Measurements from ENCODE around the gene FOXN3.
"Not testable (repeated sequence)": the region's sequence is repeated elsewhere in the genome, so short reads cannot be mapped to it uniquely, and the experiment has no call there.

The FOXN3 gene

DNA sequence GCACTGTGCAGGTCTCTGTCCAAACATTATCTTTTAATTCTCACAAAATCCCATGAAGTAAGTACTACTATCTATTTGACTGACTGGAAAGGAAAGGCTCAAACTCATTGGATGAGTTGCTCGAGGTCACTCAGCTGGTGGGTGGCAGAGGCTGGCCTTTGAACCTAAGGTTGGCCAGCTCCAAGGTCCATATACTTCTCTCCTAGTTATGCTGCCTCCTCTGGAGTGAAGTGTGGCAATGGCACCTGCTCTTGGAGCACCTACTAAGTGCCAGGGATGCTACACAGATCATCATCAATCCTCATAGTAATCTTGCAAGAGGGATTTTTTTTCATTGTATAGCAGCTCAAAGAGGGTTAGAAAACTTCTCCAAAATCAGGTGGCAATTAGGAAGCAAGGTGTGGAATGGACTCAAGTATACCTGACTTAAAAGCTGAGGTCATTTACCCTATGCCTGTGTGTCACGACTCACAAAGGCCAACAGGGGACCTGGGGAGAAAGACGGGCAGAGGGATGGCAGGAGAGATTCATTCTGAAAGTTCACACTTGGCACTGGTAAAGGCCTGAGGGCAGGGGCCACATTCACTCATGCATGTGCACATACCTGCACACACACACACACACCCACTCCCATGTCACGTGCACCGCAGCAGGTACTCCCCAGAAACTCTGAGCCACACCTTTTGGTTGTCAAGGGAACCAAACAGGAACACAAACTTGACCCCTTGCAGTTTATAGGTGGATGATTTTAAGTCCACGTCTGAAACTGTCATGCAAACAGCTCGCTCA lies 146.4 kb downstream of the FOXN3 start:
- DNase-seq (ENCODE audit: low spot score) = no peak

DNA sequence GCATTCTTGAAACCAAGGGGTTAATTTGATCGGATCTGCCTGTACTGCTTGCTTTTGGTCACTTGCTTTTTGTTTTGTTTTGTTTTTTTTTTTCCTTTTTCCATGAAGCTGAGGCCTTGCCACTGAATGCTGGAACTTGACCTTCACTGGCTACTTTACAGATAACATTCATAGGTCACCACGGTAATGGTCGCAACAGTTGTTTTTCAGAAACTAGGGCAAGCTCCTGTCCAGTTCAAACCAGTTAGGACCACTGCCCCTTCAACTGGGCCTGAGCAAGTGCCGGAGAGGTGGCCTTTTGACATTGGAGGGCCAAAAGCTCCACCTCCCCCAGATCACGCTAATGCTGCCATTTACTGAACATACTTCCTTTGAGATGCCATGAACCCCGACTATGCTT lies 147.6 kb downstream of the FOXN3 start:
- no peak for DNase-seq (ENCODE audit: low spot score)

DNA sequence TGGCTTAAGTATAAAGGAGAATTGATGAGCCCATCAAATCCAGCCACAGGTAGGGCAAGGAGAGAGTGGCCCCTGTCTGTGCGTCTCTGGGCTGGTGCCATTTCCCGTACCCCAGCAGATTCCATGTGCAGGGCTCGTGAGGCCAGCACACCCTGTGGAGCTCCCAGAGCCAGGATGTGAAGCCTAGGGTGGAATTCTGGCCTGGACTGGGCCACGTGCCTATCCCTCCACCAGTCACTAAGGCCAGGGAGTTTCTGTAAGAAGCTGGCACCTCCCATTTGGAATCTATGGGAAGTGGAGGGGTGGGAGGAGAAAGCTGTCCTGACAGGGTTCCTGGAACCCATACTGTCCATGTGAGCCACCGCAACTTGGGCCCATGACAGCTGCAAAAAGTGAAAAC lies 148.5 kb downstream of the FOXN3 start:
- DNase-seq (ENCODE audit: low spot score) = no peak

- DNase-seq (ENCODE audit: low spot score) = no peak
Measured at GRCh38 chr14:89267656-89268055, 149.4 kb downstream of the FOXN3 start.

DNA sequence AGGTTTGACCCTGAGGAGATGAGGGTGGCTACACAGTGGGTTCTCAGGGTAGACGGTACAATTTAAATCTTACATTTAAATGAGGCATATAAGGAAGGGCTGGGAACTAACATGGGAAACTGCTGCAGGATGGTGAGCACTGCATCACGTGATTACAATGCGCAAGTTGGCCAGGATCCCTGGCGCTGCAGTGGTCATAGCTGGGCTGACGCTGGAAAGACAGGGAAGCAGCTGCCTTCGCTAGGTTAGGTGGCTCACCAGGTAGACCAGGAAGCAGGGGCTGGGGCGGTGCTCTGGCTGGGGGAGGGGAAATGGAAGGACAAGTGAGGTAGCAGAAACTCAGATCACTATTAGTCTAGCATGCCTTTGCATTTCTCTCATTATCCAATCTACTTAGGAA lies 149.9 kb downstream of the FOXN3 start:
- no peak for DNase-seq (ENCODE audit: low spot score)

DNA sequence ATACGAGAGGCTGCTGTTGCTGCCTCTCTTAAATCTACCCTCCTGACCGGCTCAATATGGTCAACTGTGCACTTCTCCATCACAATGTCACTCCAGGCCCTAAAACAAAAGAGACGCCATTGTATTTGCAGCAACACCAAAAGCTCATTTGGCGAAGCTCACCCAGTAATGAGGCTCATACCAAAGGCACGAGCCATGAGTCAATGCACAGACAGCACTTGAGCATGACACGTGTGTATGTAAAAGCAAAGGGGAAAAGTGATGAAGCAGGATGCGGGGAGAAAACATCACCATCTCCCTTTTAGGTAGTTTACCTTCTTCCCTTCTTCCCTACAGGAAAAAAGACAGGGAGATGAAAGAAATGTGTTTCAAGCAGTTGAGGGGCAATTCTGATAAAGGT lies 150.3 kb downstream of the FOXN3 start:
- DNase-seq (ENCODE audit: low spot score) = no peak

- DNase-seq (ENCODE audit: low spot score) = no peak
Measured at GRCh38 chr14:89265234-89265633, 151.8 kb downstream of the FOXN3 start.

DNA sequence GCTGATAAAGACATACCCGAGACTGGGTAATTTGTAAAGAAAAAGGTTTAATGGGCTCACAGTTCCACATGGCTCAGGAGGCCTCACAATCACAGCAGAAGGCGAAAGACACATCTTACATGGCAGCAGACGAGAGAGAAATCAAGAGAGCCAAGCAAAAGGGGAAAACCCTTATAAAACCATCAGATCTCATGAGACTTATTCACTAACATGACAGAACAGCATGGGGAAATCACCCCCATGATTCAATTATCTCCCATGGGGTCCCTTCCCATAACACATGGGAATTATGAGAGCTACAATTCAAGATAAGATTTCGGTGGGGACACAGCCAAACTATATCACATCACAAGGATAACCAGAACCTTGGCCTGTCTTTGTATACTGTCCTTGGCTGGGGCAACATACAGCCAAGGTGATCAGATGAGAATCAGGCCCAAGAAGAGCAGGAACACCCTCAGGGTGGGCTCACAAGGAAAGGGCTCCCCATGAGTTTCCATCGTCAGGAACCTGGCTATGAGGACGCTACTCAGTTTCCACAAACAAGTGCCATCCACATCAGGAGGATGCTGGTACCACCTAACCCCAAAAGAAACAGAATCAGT lies 152.7 kb downstream of the FOXN3 start:
- no peak for DNase-seq (ENCODE audit: low spot score)

- no peak for DNase-seq (ENCODE audit: low spot score)
Measured at GRCh38 chr14:89262041-89262440, 155.0 kb downstream of the FOXN3 start.

- no peak for DNase-seq (ENCODE audit: low spot score)
Measured at GRCh38 chr14:89260898-89261297, 156.1 kb downstream of the FOXN3 start.

- DNase-seq (ENCODE audit: low spot score) = no peak
Measured at GRCh38 chr14:89259951-89260609, 157.0 kb downstream of the FOXN3 start.

- no peak for DNase-seq (ENCODE audit: low spot score)
Measured at GRCh38 chr14:89258728-89259273, 158.2 kb downstream of the FOXN3 start.

DNA sequence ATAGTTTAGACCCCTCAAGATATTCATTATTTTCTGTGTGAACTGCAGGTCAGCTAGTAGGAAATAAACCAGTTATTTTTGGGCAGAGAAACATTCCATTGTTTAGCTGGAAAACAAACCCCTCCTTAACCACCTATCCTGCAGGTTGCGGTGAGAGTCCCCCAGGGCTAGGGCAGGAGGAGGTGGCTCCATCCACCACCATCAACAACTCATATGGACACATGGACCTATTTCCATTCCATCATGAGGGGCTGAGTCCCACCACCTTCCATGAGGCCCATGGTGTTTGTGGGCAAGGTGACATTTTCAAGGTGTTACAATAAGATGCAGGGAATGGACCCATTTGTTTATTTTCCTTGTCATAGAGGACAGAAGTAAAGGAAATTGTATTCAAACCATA lies 160.1 kb downstream of the FOXN3 start:
- DNase-seq (ENCODE audit: low spot score) = no peak

DNA sequence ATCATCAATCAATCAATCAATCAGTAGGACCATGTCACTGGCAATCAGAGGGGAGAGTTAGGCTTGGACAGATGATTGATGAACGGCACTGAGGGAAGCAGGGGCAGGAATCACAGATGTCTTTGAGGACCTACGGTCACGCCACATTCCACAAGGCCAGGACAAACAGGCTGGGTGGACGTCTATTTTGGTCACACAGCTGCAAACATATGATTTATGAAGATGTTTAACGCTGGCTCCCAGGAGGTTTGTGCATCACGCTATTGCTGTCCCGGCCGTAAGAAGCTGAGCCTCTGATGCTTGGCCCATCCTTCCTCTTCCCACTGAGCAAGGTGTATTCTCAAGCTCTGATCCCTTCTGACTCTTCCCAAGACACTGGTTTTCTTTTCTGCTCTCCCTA lies 160.8 kb downstream of the FOXN3 start:
- DNase-seq (ENCODE audit: low spot score) = no peak

DNA sequence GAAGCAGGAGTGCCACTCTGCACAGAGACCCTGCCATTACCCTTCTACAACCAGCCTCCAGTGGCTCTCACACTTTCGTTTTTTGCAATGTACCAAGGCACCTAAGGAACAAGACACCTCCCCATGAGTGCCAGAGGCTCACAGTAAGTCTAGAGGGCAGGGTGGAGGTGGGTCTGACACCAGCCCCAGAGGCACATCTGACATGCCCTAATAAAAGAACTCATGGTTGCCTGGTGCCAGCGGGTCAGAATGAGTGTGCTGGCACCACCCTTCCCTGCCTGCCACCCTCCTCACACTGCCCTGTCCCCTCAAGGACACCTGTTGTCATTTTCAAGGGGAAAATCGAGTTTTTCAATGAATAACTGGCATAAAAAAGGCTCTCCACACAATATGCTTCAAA lies 161.2 kb downstream of the FOXN3 start:
- no peak for DNase-seq (ENCODE audit: low spot score)

GRCh38 chr14:89255012-89255411 lies 162.0 kb downstream of the FOXN3 start:
- no peak for DNase-seq (ENCODE audit: low spot score)

- no peak for DNase-seq (ENCODE audit: low spot score)
Measured at GRCh38 chr14:89254166-89254909, 162.7 kb downstream of the FOXN3 start.

- DNase-seq (ENCODE audit: low spot score) = no peak
Measured at GRCh38 chr14:89252887-89253532, 164.0 kb downstream of the FOXN3 start.

GRCh38 chr14:89251061-89251460 lies 166.0 kb downstream of the FOXN3 start:
- no peak for DNase-seq (ENCODE audit: low spot score)

DNA sequence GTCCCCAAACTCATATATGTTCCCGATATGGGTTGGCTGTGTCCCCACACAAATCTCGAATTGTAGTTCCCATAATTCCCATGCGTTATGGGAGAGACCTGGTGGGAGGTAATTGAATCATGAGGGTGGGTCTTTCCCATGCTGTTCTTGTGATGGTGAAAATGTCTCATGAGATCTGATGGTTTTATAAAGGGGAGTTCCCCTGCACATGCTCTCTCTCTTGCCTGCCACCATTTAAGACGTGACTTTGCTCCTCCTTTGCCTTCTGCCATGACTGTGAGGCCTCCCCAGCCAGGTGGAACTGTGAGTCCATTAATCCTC lies 166.4 kb downstream of the FOXN3 start:
- DNase-seq (ENCODE audit: low spot score) = not testable (repeated sequence)

DNA sequence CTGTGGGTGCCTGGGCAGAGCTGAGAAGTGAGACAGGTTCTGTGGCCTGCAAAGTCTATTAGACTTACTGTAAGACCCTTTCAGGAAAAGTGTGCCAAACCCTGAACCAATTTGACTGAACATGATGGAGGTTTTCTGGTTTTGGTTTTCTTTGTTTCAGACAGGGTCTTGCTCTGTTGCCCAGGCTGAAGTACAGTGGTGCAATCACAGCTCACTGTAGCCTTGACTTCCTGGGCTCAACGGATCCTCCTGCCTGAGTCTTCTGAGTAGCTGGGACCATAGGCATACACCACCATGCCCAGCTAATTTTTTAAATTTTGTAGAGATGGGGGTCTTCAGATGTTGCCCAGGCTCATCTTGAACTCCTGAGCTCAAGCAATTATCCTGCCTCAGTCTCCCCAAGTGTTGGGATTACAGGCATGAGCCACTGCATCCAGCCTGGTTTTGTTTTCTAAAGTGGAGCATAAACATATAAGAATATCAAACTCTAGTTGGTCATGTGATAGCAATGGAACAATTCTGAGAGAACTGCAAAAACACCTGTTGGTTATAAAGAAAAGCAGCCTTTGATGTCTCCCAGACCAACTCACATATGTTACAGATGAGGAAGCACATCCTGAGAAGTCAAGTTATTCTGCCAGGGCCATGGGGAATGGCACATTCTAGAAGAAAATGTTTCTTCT lies 166.9 kb downstream of the FOXN3 start:
- DNase-seq (ENCODE audit: low spot score) = no peak

Data from hematopoietic multipotent progenitor cell treated with erythropoietin and hydrocortisone succinate and interleukin-3 and kit ligand, for 17 days (in vitro differentiated cells).